Measurements from ENCODE around the gene AMH. TPM values are rescaled to one million over a fixed set of nuclear protein-coding genes. Genes with fewer than 3 reads are reported as not detected.

Gene AMH
- total RNA-seq, 1 experiment from 2014 or later = 11.2 TPM

GRCh38 chr19:2291185-2291751 lies 42.1 kb downstream of the AMH start (continued):
- TF ChIP-seq CBFB (CRISPR knock-in tag; IDR thresholded peaks at IDR 0.05; ENCODE audit: low read depth) (peak; percentile 34; the same call in 1 of the 2 replicates), RORB (CRISPR knock-in tag; IDR thresholded peaks at IDR 0.05) (no peak), CREB1 (CRISPR knock-in tag; IDR thresholded peaks at IDR 0.05) (no peak), PRDM15 (CRISPR knock-in tag; IDR thresholded peaks at IDR 0.05) (peak; percentile 45; the same call in 1 of the 2 replicates), ZNF219 (CRISPR knock-in tag; IDR thresholded peaks at IDR 0.05; ENCODE audit: borderline replicate concordance) (no peak), FOXP1 (CRISPR knock-in tag; IDR thresholded peaks at IDR 0.05; ENCODE audit: borderline replicate concordance) (peak; percentile 24; the same call in 1 of the 2 replicates), ZNF263 (CRISPR knock-in tag; IDR thresholded peaks at IDR 0.05; ENCODE audit: low read depth) (no peak), TEAD4 (CRISPR knock-in tag; IDR thresholded peaks at IDR 0.05) (no peak), ZNF512 (CRISPR knock-in tag; IDR thresholded peaks at IDR 0.05; ENCODE audit: borderline replicate concordance) (no peak)
- TF ChIP-seq, protein P1, sequence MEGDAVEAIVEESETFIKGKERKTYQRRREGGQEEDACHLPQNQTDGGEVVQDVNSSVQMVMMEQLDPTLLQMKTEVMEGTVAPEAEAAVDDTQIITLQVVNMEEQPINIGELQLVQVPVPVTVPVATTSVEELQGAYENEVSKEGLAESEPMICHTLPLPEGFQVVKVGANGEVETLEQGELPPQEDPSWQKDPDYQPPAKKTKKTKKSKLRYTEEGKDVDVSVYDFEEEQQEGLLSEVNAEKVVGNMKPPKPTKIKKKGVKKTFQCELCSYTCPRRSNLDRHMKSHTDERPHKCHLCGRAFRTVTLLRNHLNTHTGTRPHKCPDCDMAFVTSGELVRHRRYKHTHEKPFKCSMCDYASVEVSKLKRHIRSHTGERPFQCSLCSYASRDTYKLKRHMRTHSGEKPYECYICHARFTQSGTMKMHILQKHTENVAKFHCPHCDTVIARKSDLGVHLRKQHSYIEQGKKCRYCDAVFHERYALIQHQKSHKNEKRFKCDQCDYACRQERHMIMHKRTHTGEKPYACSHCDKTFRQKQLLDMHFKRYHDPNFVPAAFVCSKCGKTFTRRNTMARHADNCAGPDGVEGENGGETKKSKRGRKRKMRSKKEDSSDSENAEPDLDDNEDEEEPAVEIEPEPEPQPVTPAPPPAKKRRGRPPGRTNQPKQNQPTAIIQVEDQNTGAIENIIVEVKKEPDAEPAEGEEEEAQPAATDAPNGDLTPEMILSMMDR (IDR thresholded peaks at IDR 0.05) = no peak

GRCh38 chr19:2294687-2295335 lies 45.7 kb downstream of the AMH start:
- no peak for TF ChIP-seq ATF2 (CRISPR knock-in tag; IDR thresholded peaks at IDR 0.05; ENCODE audit: borderline replicate concordance, low read depth)
- Mint-ChIP-seq H3K4me1 (peaks cover 3% of the 10 kb centered on the region; the same call in 1 of the 2 replicates), H3K9me3 (no peaks in the 10 kb centered on the region), H3K27me3 (ENCODE audit: low read depth) (peaks cover 46% of the 10 kb centered on the region), H3K27ac (no peak overlapping the region; the same call in 1 of the 2 replicates), H3K4me3 (no peak overlapping the region), H3K36me3 (no peaks in the 10 kb centered on the region)
- CTCF ChIA-PET = interaction anchor here (0.6 to 2.7 kb wide), 8 partner anchors 20 to 468 kb away, joined by 3 to 24 read pairs (median 4); no protein-coding TSS in a partner anchor
- POLR2A ChIA-PET = no interaction called here
- ATAC-seq (no peak), DNase-seq (ENCODE audit: low spot score) (no peak)

DNA sequence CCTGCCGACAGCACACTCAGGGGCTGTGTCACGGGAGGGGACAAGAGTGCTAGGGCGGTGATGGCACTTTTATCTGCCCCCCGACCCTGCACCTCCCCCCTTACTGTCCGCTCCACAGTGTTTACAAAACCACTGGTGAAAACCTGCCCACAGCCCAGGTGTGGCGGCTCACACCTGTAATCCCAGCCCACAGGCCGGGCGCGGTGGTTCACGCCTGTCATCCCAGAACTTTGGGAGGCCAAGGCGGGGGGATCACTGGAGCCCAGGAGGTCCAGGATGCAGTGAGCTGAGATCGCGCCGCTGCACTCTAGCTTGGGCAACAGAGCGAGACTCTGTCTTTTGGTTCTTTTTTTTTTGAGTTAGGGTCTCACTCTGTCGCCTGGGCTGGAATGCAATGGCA lies 47.0 kb downstream of the AMH start:
- H3K9me3 Mint-ChIP-seq = no peaks in the 10 kb centered on the region
- H3K4me3 Mint-ChIP-seq = no peak overlapping the region
- H3K27me3 Mint-ChIP-seq (ENCODE audit: low read depth) = peaks cover 34% of the 10 kb centered on the region
- CTCF ChIA-PET = interaction anchor here (0.6 to 2.7 kb wide), 5 partner anchors 10 to 22 kb away, joined by 3 to 24 read pairs (median 7); no protein-coding TSS in a partner anchor
- H3K27ac Mint-ChIP-seq = no peak overlapping the region
- POLR2A ChIA-PET = no interaction called here
- peaks cover 3% of the 10 kb centered on the region; the same call in 1 of the 2 replicates for H3K4me1 Mint-ChIP-seq
- DNase-seq (ENCODE audit: low spot score) (no peak), ATAC-seq (no peak)
- no peaks in the 10 kb centered on the region for H3K36me3 Mint-ChIP-seq
- no peak for TF ChIP-seq ZBTB43 (CRISPR knock-in tag; IDR thresholded peaks at IDR 0.05)
- no peak for TF ChIP-seq SP1 (CRISPR knock-in tag; conservative IDR thresholded peaks at IDR 0.05)
- no peak for TF ChIP-seq GABPB1 (CRISPR knock-in tag; IDR thresholded peaks at IDR 0.05)
- TF ChIP-seq, protein P1 (IDR thresholded peaks at IDR 0.05) = no peak
- TF ChIP-seq ZNF138 (CRISPR knock-in tag; conservative IDR thresholded peaks at IDR 0.05) = no peak
- no peak for TF ChIP-seq GTF2I (CRISPR knock-in tag; conservative IDR thresholded peaks at IDR 0.05)
- no peak for TF ChIP-seq ZNF219 (CRISPR knock-in tag; IDR thresholded peaks at IDR 0.05; ENCODE audit: borderline replicate concordance)

Measured in WTC11 (cell line).